ENCODE measurements around the gene ZNF606. TPM values are rescaled to one million over a fixed set of nuclear protein-coding genes. Genes with fewer than 3 reads are reported as not detected.

ZNF606 gene
- total RNA-seq, 1 donor from 2014 or later: 15.0 TPM

DNA sequence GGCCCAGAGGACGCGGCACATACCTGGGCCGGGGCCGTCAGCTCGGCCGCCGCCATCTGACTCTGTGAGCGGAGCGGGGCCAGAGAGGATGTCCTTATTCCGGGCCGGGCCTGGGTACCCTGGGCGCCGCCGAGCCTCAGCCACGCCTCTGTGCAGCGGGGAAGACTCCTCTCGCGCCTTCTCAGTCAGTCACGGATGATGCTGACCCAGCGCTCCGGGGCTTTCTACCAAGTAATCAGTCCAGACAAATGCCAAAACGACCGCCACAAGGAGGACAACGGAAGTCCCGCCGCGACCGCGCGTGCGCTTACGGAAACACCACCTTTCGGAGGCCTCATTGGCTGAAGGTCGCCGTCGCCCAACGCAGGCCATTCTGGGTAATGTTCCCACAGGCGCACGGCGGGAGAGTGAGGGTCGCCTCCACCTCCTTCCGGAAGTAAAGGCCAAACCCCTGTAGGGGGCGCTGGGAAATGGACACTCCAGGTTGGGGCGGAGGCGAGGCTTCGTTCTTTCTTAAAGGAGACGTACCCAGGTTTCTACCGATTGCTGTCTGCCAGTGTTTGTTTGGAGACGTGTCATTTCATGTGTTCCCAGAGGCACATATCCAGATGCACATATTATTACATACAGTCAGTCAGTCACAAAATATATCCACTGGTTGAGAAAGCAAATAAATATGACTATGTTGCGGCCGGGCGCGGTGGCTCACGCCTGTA is 55.0 kb downstream of the ZNF606 start, which contains the start of gene ZNF256:
TSS of gene ZNF256 (minus strand) at position 288 of the 716 bp plus-strand sequence. CDS start at position 56, 232 bp downstream.
- ATAC-seq (ENCODE audit: poor library complexity) (peak; percentile 99), DNase-seq (peak; percentile 98)
- intact Hi-C loops (cut with DNase I): no loop called here

- DNase-seq (no peak), ATAC-seq (ENCODE audit: poor library complexity) (peak; percentile 4)
- intact Hi-C loops (cut with DNase I): no loop called here
Measured at GRCh38 chr19:57947088-57947418, 55.6 kb downstream of the ZNF606 start.

DNA sequence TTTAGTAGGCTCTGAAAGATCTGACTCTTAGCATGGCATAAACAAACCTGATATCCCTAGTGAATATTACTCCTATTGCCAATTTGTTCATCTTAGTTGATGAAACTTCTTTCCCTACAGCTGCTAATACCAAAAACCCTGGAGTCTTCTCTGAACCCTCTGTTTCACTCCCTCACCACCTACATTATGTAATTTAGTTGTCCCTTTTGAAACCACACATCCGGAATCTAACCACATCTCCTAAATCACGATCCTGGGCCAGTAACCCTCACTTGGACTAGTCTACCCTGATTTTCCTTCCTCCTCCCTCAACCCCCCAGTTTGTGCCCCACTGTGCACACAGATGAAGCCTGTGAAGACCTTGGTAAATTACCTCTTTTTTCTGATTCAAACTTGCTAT is 56.3 kb downstream of the ZNF606 start:
- DNase-seq (no peak), ATAC-seq (ENCODE audit: poor library complexity) (no peak)
- intact Hi-C loops (cut with DNase I): no loop called here

DNA sequence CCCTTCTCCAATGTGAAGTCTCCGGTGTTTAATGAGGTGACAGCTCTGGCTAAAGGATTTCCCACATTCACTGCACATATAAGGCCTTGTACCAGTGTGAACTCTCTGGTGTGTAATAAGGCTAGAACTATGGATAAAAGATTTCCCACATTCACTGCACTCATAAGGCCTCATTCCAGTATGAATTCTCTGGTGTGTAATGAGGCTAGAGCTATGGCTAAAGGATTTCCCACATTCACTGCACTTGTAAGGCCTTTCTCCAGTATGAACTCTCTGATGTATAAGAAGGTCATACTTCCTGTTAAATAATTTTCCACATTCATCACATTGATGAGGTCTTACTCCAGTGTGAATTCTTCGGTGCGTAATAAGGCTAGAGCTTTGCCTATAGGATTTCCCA is 61.0 kb downstream of the ZNF606 start:
- DNase-seq (no peak), ATAC-seq (ENCODE audit: poor library complexity) (no peak)
- intact Hi-C loops (cut with DNase I): no loop called here

GRCh38 chr19:57935731-57936130 is 66.9 kb downstream of the ZNF606 start:
- ATAC-seq (ENCODE audit: poor library complexity): no peak
- DNase-seq: no peak
- intact Hi-C loops (cut with DNase I): no loop called here

DNA sequence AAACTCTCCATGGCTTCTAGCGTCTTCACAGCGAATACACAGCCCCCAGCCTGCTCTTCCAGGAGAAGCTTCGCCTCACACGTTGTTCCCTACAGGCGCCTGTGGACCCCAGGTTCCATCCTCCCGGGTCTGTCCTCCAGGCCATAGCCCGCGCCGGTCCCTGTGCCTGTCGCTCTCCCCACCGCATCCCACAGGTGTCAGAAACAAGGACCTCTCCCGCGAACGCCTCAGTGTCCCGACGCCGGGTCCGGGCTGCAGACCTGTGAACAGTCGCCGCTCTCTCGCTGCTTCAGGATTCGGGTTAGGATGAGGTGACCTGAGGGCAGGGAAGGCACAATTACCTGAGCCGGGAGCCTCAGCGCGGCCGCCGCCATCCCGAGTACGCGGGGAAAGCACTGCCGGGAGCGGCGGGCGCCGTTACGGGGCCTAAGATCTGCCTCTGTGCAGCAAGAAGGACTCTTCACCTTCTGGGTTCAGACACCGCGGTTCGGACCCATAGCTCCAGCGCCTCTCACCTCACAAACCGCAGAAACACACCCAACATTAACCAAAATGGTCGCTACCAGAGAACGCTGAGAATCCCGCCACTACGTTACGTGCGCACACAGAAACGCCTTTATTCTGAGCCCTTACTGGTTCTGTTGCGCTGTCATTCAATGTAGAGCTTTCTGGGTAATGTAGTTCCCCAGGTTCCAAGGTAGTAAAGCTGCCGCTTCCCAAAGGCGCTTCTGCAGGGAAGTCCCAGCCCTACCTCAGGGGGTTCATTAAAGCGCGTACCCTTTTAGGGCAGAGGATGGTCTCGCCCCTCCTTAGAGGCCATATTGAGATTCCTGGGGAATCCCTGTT is 67.6 kb downstream of the ZNF606 start, which contains the start of gene ZNF418:
TSS of gene ZNF418 (minus strand) at position 583 of the 846 bp plus-strand sequence. CDS start 1,580 bp downstream, outside the sequence.
- intact Hi-C loops (cut with DNase I): no loop called here
- peak; percentile 52 for DNase-seq
- ATAC-seq (ENCODE audit: poor library complexity): peak; percentile 98

DNA sequence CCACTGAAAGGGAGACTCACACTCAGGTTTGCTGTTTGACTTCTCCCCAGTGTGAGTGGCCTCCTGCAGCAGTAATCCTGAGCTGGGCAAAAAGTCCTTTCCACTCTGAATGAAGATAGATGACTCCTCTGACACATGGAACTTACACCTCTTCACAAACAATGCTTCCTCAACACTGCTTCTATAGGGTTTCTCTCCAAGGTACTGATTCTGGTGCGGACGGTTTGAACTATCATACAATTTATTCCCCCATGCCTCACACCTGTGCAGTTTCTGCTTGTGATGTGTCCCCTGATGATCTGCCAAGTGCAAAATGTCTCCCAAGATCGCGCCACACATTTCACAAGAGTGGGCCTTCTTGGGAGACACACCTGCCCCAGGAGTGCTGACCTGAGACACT is 75.0 kb downstream of the ZNF606 start:
- intact Hi-C loops (cut with DNase I): no loop called here
- ATAC-seq (ENCODE audit: poor library complexity) (no peak), DNase-seq (no peak)

Other genes with a start within 250 kb of the ZNF606 start
- 9.8 TPM for gene ZNF586, start 233.1 kb downstream of the ZNF606 start, total RNA-seq
- 3.5 TPM for gene ZNF552, start 187.9 kb downstream of the ZNF606 start, total RNA-seq
- gene ZNF587B, start 172.5 kb downstream of the ZNF606 start, total RNA-seq: 6.3 TPM
- gene ZNF587, start 153.0 kb downstream of the ZNF606 start, total RNA-seq: 13.7 TPM
- gene ZNF814, start 113.8 kb downstream of the ZNF606 start, total RNA-seq: 14.2 TPM
- 10.0 TPM for gene ZNF417, start 86.2 kb downstream of the ZNF606 start, total RNA-seq
- 13.5 TPM for gene ZNF418, start 67.4 kb downstream of the ZNF606 start, total RNA-seq
- 9.1 TPM for gene ZNF256, start 55.1 kb downstream of the ZNF606 start, total RNA-seq
- gene C19orf18, start 28.3 kb downstream of the ZNF606 start, total RNA-seq: 2.4 TPM
- not detected for gene ZSCAN1, start 31.2 kb upstream of the ZNF606 start, total RNA-seq
- 3.4 TPM for gene ZNF135, start 56.5 kb upstream of the ZNF606 start, total RNA-seq
- gene ZSCAN18, start 95.4 kb upstream of the ZNF606 start, total RNA-seq: 60.5 TPM
- 6.5 TPM for gene ZNF329, start 148.0 kb upstream of the ZNF606 start, total RNA-seq
- 17.4 TPM for gene ZNF274, start 180.2 kb upstream of the ZNF606 start, total RNA-seq
- 24.9 TPM for gene ZNF544, start 226.1 kb upstream of the ZNF606 start, total RNA-seq